RWPE2 (cell line): ENCODE data around the gene CHPF2.

Source experiments
- ATAC-seq: fragments of 200-7000 bp; cut with Tn5 transposase; 3 replicates; pipeline ENCODE4 v1.9.1; 2021; ENCODE audit warnings: low read depth
- DNase-seq: peaks from one replicate; pipeline ENCODE4 v3.0.0-alpha.2; 2020; ENCODE audit warnings: low spot score
- H3K27ac ChIP-seq: fragments of 450-650 bp; 2 replicates; pipeline ENCODE4 v1.5.1; 2017; ENCODE audit warnings: mild to moderate bottlenecking; ENCODE audit not compliant: poor library complexity, severe bottlenecking
- H3K27me3 ChIP-seq: fragments of 250-450 bp; sonication (Bioruptor Pico); 2 replicates; pipeline ENCODE4 v1.5.1; 2021; ENCODE audit warnings: mild to moderate bottlenecking, moderate library complexity; ENCODE audit not compliant: insufficient read depth, poor library complexity, severe bottlenecking
- H3K36me3 ChIP-seq: fragments of 250-450 bp; sonication (Bioruptor Pico); 2 replicates; pipeline ENCODE4 v1.5.1; 2020; ENCODE audit warnings: low read depth, mild to moderate bottlenecking, moderate library complexity
- H3K4me1 ChIP-seq: fragments of 250-450 bp; sonication (Bioruptor Pico); 2 replicates; pipeline ENCODE4 v1.5.1; 2021; ENCODE audit warnings: mild to moderate bottlenecking, moderate library complexity; ENCODE audit not compliant: insufficient read depth, poor library complexity, severe bottlenecking
- H3K4me3 ChIP-seq: fragments of 250-450 bp; sonication (Bioruptor Pico); 2 replicates; pipeline ENCODE4 v1.5.1; 2021; ENCODE audit warnings: mild to moderate bottlenecking, moderate library complexity; ENCODE audit not compliant: severe bottlenecking
- H3K9me3 ChIP-seq: fragments of 250-450 bp; sonication (Bioruptor Pico); 2 replicates; pipeline ENCODE4 v1.5.1; 2021; ENCODE audit warnings: mild to moderate bottlenecking, moderate library complexity; ENCODE audit not compliant: severe bottlenecking
- TF ChIP-seq, protein P1 (sequence below): fragments of 450-650 bp; IDR thresholded peaks from one replicate; pipeline ENCODE4 v1.5.1; 2017; ENCODE audit warnings: mild to moderate bottlenecking, moderate library complexity; ENCODE audit not compliant: poor library complexity, severe bottlenecking

The CHPF2 gene

DNA sequence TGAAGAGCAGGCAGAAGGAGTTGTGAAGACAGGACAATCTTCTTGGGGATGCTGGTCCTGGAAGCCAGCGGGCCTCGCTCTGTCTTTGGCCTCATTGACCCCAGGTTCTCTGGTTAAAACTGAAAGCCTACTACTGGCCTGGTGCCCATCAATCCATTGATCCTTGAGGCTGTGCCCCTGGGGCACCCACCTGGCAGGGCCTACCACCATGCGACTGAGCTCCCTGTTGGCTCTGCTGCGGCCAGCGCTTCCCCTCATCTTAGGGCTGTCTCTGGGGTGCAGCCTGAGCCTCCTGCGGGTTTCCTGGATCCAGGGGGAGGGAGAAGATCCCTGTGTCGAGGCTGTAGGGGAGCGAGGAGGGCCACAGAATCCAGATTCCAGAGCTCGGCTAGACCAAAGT, 1.5 kb downstream of the CHPF2 start:
- no peaks in the 10 kb centered on the region for H3K27me3 ChIP-seq
- ATAC-seq (no peak), DNase-seq (no peak)
- H3K36me3 ChIP-seq = peaks cover 41% of the 10 kb centered on the region
- H3K27ac ChIP-seq = peak overlapping the region; percentile 61
- no peaks in the 10 kb centered on the region for H3K9me3 ChIP-seq
- H3K4me3 ChIP-seq = peak overlapping the region; percentile 88
- H3K4me1 ChIP-seq = no peaks in the 10 kb centered on the region
- TF ChIP-seq, protein P1, sequence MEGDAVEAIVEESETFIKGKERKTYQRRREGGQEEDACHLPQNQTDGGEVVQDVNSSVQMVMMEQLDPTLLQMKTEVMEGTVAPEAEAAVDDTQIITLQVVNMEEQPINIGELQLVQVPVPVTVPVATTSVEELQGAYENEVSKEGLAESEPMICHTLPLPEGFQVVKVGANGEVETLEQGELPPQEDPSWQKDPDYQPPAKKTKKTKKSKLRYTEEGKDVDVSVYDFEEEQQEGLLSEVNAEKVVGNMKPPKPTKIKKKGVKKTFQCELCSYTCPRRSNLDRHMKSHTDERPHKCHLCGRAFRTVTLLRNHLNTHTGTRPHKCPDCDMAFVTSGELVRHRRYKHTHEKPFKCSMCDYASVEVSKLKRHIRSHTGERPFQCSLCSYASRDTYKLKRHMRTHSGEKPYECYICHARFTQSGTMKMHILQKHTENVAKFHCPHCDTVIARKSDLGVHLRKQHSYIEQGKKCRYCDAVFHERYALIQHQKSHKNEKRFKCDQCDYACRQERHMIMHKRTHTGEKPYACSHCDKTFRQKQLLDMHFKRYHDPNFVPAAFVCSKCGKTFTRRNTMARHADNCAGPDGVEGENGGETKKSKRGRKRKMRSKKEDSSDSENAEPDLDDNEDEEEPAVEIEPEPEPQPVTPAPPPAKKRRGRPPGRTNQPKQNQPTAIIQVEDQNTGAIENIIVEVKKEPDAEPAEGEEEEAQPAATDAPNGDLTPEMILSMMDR = no peak

DNA sequence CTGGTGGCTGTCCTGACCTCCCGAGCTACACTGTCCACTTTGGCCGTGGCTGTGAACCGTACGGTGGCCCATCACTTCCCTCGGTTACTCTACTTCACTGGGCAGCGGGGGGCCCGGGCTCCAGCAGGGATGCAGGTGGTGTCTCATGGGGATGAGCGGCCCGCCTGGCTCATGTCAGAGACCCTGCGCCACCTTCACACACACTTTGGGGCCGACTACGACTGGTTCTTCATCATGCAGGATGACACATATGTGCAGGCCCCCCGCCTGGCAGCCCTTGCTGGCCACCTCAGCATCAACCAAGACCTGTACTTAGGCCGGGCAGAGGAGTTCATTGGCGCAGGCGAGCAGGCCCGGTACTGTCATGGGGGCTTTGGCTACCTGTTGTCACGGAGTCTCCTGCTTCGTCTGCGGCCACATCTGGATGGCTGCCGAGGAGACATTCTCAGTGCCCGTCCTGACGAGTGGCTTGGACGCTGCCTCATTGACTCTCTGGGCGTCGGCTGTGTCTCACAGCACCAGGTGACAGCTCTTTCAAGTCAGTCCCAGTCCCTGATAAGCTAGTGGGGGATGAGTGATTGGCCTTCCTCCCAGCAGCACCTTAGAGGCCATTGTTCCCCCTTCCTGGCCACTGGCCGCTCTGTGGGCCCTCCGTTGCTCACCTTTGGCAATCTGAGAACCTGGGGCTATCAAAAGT, 3.0 kb downstream of the CHPF2 start:
- Histone ChIP-seq H3K27me3 (no peaks in the 10 kb centered on the region), H3K36me3 (peaks cover 41% of the 10 kb centered on the region), H3K9me3 (no peaks in the 10 kb centered on the region), H3K4me3 (no peak overlapping the region), H3K27ac (no peak overlapping the region), H3K4me1 (no peaks in the 10 kb centered on the region)
- ATAC-seq (no peak), DNase-seq (no peak)
- TF ChIP-seq, protein P1 = no peak

DNA sequence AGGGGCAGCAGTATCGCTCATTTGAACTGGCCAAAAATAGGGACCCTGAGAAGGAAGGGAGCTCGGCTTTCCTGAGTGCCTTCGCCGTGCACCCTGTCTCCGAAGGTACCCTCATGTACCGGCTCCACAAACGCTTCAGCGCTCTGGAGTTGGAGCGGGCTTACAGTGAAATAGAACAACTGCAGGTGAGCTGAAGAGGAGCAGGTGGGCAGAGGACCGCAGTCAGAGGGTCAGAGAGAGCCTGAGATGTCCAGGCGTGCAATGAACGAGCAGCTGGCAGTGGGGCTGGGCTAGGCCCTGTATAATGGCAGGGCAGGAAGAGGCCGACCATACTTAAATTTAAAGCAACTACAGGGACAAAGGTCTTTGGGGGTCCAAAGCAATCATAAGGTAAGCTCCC, 4.1 kb downstream of the CHPF2 start:
- Histone ChIP-seq H3K9me3 (no peaks in the 10 kb centered on the region), H3K27ac (no peak overlapping the region), H3K4me3 (no peak overlapping the region), H3K4me1 (no peaks in the 10 kb centered on the region), H3K36me3 (peaks cover 41% of the 10 kb centered on the region), H3K27me3 (no peaks in the 10 kb centered on the region)
- no peak for DNase-seq
- TF ChIP-seq, protein P1 = no peak
- no peak for ATAC-seq

- no peaks in the 10 kb centered on the region for H3K27me3 ChIP-seq
- H3K9me3 ChIP-seq = no peaks in the 10 kb centered on the region
- no peak overlapping the region for H3K27ac ChIP-seq
- DNase-seq (no peak), ATAC-seq (no peak)
- TF ChIP-seq, protein P1 = no peak
- H3K4me1 ChIP-seq = no peaks in the 10 kb centered on the region
- peaks cover 41% of the 10 kb centered on the region for H3K36me3 ChIP-seq
- H3K4me3 ChIP-seq = no peak overlapping the region
Observed at GRCh38 chr7:151237244-151238189, 5.2 kb downstream of the CHPF2 start.
